ENCODE results near the gene POU6F1.

- TF ChIP-seq CTCF (conservative IDR thresholded peaks at IDR 0.05; ENCODE audit: low read length) = no peak
- no peak for TF ChIP-seq EZH2phosphoT487 (IDR thresholded peaks at IDR 0.05; ENCODE audit: borderline replicate concordance)
Measured at GRCh38 chr12:51183816-51184215, 34.0 kb downstream of the POU6F1 start.

Measured in Loucy (cell line).